HepG2 (cell line): ENCODE data around the gene FAM174C. TPM values are rescaled to one million over a fixed set of nuclear protein-coding genes. Genes with fewer than 3 reads are reported as not detected.

Source experiments
- EP300 ChIP-seq, 3 experiments: sonication (generic) in 1 of 3; formaldehyde crosslinking in 1 of 3; IDR thresholded peaks; 2 replicates each; pipeline versions ENCODE4 v1.5.1 to v1.6.1; 2011 to 2020; ENCODE audit warnings: low read depth in 2 of 3, low read length in 2 of 3, borderline replicate concordance in 1 of 3, improper control_type of control experiment in 1 of 3, mild to moderate bottlenecking in 1 of 3, missing genetic modification reagents in 1 of 3, moderate library complexity in 1 of 3
- FOSL2 ChIP-seq: sonication (generic); formaldehyde crosslinking; IDR thresholded peaks from 2 replicates; pipeline ENCODE4 v1.4.0; 2020; ENCODE audit warnings: missing genetic modification reagents
- HNF4A ChIP-seq: sonication (generic); formaldehyde crosslinking; IDR thresholded peaks from 2 replicates; pipeline ENCODE4 v1.4.0; 2020; ENCODE audit warnings: missing genetic modification reagents
- KAT2B ChIP-seq: fragments of 150-350 bp; IDR thresholded peaks from 2 replicates; pipeline ENCODE4 v1.6.1; 2014; ENCODE audit warnings: low read depth, low read length, borderline replicate concordance
- NRL ChIP-seq: sonication (generic); formaldehyde crosslinking; IDR thresholded peaks from 2 replicates; pipeline ENCODE4 v1.5.0; 2020; ENCODE audit warnings: missing genetic modification reagents, mild to moderate bottlenecking, moderate library complexity, borderline replicate concordance
- SAP130 ChIP-seq: IDR thresholded peaks from 2 replicates; pipeline ENCODE4 v1.6.1; 2016; ENCODE audit warnings: low read depth
- TBX2 ChIP-seq: sonication (generic); formaldehyde crosslinking; IDR thresholded peaks from 2 replicates; pipeline ENCODE4 v1.5.0; 2020; ENCODE audit warnings: missing genetic modification reagents, mild to moderate bottlenecking, borderline replicate concordance
- THAP9 ChIP-seq: sonication (generic); formaldehyde crosslinking; IDR thresholded peaks from 2 replicates; pipeline ENCODE4; 2020; ENCODE audit warnings: missing genetic modification reagents, mild to moderate bottlenecking, borderline replicate concordance
- THYN1 ChIP-seq: sonication (generic); formaldehyde crosslinking; IDR thresholded peaks from 2 replicates; pipeline ENCODE4 v1.8.1; 2023; ENCODE audit warnings: low read depth, mild to moderate bottlenecking, moderate library complexity, missing genetic modification reagents, borderline replicate concordance
- TOPORS ChIP-seq: sonication (generic); formaldehyde crosslinking; IDR thresholded peaks from 2 replicates; pipeline ENCODE4 v1.8.0; 2023; ENCODE audit warnings: mild to moderate bottlenecking, missing genetic modification reagents
- UBTF ChIP-seq: sonication (generic); formaldehyde crosslinking; IDR thresholded peaks from 2 replicates; pipeline ENCODE4 v1.4.0; 2020; ENCODE audit warnings: mild to moderate bottlenecking, missing genetic modification reagents
- YEATS4 ChIP-seq: sonication (generic); formaldehyde crosslinking; IDR thresholded peaks from 2 replicates; pipeline ENCODE4 v1.4.0; 2020; ENCODE audit warnings: missing genetic modification reagents, borderline replicate concordance
- ZBTB7A ChIP-seq: sonication (generic); formaldehyde crosslinking; IDR thresholded peaks from 2 replicates; pipeline ENCODE4 v1.8.0; 2022; ENCODE audit warnings: mild to moderate bottlenecking, missing genetic modification reagents
- ZFX ChIP-seq: sonication (generic); formaldehyde crosslinking; IDR thresholded peaks from 2 replicates; pipeline ENCODE4 v1.4.0; 2020; ENCODE audit warnings: mild to moderate bottlenecking, low read depth, missing genetic modification reagents, moderate library complexity
- ZNF138 ChIP-seq: sonication (generic); formaldehyde crosslinking; IDR thresholded peaks from 2 replicates; pipeline ENCODE4 v1.5.0; 2020; ENCODE audit warnings: mild to moderate bottlenecking, low read depth, missing genetic modification reagents
- ZNF337 ChIP-seq: sonication (generic); formaldehyde crosslinking; IDR thresholded peaks from 2 replicates; pipeline ENCODE4 v1.5.1; 2020; ENCODE audit warnings: missing genetic modification reagents, low read depth, mild to moderate bottlenecking, borderline replicate concordance
- ZXDC ChIP-seq: sonication (generic); formaldehyde crosslinking; IDR thresholded peaks from 2 replicates; pipeline ENCODE4 v1.5.0; 2020; ENCODE audit warnings: mild to moderate bottlenecking, missing genetic modification reagents
- polyA plus RNA-seq, 8 experiments: library from polyadenylated mRNA; depleted of rRNA in 3 of 8; stranded (reverse) in 7 of 8; unstranded in 1 of 8; fragments of >200 nt; fragmentation: Illumina TruSeq in 4 of 8; extraction: Trizol in 4 of 8; gene quantifications; 2 replicates each; pipeline versions ENCODE4 v1.2.1 to v1.2.3, GENCODE V29; 2011 to 2016; ENCODE audit warnings: low read depth in 4 of 8, missing spikeins in 1 of 8, mixed read lengths in 1 of 8; ENCODE audit not compliant: insufficient read depth in 1 of 8
- total RNA-seq, 5 experiments: library from RNA; depleted of rRNA; stranded (reverse); fragments of >200 nt; fragmentation: Illumina TruSeq; extraction: Trizol; gene quantifications; 2 replicates each; pipeline ENCODE4 v1.2.3, GENCODE V29; 2016; ENCODE audit warnings: low read depth in 1 of 5
- TF ChIP-seq, protein P1 (sequence below): sonication (generic); formaldehyde crosslinking; IDR thresholded peaks from 2 replicates; pipeline ENCODE4 v1.4.0; 2020; ENCODE audit warnings: mild to moderate bottlenecking, missing genetic modification reagents

Gene FAM174C
- total and polyA plus RNA-seq, 2 of the 13 experiments (the other 11 are each of a cell fraction or from before 2014, with no cell fraction given) = 19.5 to 31.3 TPM

DNA sequence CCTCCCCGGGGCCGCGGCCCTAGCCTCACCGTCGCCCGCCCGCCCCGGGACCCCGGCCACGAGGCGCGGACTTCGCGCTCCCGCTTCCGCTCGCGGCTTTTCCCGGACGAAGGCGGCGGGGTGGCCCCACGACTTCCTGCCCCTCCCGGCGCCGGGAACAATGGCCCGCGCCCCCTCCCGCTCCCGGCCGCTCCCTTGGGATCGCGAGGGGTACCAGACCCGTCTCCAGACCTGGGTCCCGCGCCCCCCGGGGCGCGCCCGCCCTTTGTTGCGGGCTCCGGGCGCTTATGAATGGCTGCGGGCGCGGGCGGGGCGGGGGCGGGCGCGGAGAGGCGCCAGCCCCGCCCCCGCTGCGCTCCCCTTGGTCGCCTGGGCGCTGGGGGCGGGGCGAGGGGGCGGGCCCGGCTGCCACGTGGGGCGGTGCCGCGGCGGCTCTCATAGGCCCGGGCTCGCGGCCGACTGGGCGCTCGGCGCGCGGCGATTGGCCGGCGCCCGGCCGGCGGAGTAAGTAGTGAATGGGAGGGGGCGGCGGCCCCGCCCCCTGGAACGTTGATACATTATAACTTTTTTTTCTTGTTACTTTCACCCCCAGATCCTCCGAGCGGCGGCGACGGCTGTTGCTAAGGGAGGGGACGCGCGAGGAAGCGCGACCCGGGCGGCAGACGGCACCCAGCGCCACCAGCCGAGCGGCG is 25.9 kb upstream of the FAM174C start (continued):
- no peak; the same call in 1 of the 2 replicates for TF ChIP-seq UBTF (CRISPR knock-in tag)
- TF ChIP-seq ZBTB7A = peak; percentile 32; the same call in 1 of the 2 replicates
- TF ChIP-seq TBX2 = peak; percentile 56; the same call in 1 of the 2 replicates
- TF ChIP-seq ZNF138 (CRISPR knock-in tag) = 0 out of 2 replicates have a peak, but pooled peaks have one; percentile 40
- TF ChIP-seq THAP9 (CRISPR knock-in tag) = no peak
- TF ChIP-seq EP300 (IDR thresholded peaks at IDR 0.05; ENCODE audit: low read depth in 2 of 2, low read length in 2 of 2) = no peak
- peak; percentile 44; the same call in 1 of the 2 replicates for TF ChIP-seq EP300 (CRISPR knock-in tag; IDR thresholded peaks at IDR 0.05; ENCODE audit: borderline replicate concordance)
- TF ChIP-seq ZNF337 (CRISPR knock-in tag) = no peak
- TF ChIP-seq ZXDC = 0 out of 2 replicates have a peak, but pooled peaks have one; percentile 42
- TF ChIP-seq KAT2B = no peak
- TF ChIP-seq, protein P1, sequence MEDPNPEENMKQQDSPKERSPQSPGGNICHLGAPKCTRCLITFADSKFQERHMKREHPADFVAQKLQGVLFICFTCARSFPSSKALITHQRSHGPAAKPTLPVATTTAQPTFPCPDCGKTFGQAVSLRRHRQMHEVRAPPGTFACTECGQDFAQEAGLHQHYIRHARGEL (CRISPR knock-in tag) = no peak
- peak; percentile 52; the same call in 1 of the 2 replicates for TF ChIP-seq HNF4A (CRISPR knock-in tag)
- TF ChIP-seq ZFX (CRISPR knock-in tag) = no peak
- TF ChIP-seq FOSL2 = no peak
- peak; percentile 63 for TF ChIP-seq YEATS4 (CRISPR knock-in tag)
- TF ChIP-seq NRL (CRISPR knock-in tag) = no peak
- no peak for TF ChIP-seq THYN1
- peak; percentile 60; the same call in 1 of the 2 replicates for TF ChIP-seq TOPORS (CRISPR knock-in tag)
- peak; percentile 83 for TF ChIP-seq SAP130
